ENCODE data around the gene GABRP.

DNA sequence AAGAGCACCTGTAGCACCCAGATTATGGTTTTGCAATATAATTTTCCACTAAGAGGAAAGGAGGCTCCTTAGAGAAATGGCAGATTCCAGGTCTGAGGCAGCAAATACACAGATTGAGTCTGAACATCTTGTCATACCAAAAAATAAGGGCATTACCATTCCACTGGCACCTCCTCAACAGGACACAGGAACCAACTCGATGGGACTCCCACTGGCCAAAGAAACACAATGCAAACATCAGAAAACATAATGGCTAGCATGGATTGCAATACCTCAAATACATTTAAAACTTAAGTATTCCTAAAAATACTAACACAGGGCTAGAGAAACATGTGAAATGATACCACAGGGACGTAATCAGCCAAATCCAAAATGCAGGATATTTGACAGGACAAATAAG lies 65.8 kb downstream of the GABRP start:
- TF ChIP-seq CTCF (IDR thresholded peaks at IDR 0.05) (no peak), POLR2AphosphoS5 (IDR thresholded peaks at IDR 0.05) (no peak)
